Ishikawa (cell line): ENCODE results near the gene LRRC72.

Experiments
- CREB1 ChIP-seq: IDR thresholded peaks from 2 replicates; pipeline ENCODE4 v1.6.1; 2012; ENCODE audit warnings: low read depth
- EGR1 ChIP-seq: IDR thresholded peaks from 2 replicates; pipeline ENCODE4 v1.6.1; 2012
- EP300 ChIP-seq: IDR thresholded peaks from 2 replicates; pipeline ENCODE4 v1.6.1; 2012; ENCODE audit warnings: borderline replicate concordance
- NFIC ChIP-seq: IDR thresholded peaks from 2 replicates; pipeline ENCODE4 v1.6.1; 2012
- RAD21 ChIP-seq: IDR thresholded peaks from 2 replicates; pipeline ENCODE4 v1.6.1; 2012; ENCODE audit warnings: low read depth
- TAF1 ChIP-seq: IDR thresholded peaks from 2 replicates; pipeline ENCODE4 v1.6.1; 2012; ENCODE audit warnings: low read depth, mild to moderate bottlenecking
- TCF12 ChIP-seq: IDR thresholded peaks from 2 replicates; pipeline ENCODE4 v1.6.1; 2012; ENCODE audit warnings: low read depth
- ZBTB7A ChIP-seq: IDR thresholded peaks from 2 replicates; pipeline ENCODE4 v1.6.1; 2012; ENCODE audit warnings: low read depth
- TF ChIP-seq, protein P1 (sequence below): IDR thresholded peaks from 2 replicates; pipeline ENCODE4 v1.6.1; 2012; ENCODE audit warnings: low read depth, mild to moderate bottlenecking
- TF ChIP-seq, protein P2 (sequence below): IDR thresholded peaks from 2 replicates; pipeline ENCODE4 v1.6.1; 2012
- TF ChIP-seq, protein P3 (sequence below): IDR thresholded peaks from 2 replicates; pipeline ENCODE4 v1.6.1; 2012

DNA sequence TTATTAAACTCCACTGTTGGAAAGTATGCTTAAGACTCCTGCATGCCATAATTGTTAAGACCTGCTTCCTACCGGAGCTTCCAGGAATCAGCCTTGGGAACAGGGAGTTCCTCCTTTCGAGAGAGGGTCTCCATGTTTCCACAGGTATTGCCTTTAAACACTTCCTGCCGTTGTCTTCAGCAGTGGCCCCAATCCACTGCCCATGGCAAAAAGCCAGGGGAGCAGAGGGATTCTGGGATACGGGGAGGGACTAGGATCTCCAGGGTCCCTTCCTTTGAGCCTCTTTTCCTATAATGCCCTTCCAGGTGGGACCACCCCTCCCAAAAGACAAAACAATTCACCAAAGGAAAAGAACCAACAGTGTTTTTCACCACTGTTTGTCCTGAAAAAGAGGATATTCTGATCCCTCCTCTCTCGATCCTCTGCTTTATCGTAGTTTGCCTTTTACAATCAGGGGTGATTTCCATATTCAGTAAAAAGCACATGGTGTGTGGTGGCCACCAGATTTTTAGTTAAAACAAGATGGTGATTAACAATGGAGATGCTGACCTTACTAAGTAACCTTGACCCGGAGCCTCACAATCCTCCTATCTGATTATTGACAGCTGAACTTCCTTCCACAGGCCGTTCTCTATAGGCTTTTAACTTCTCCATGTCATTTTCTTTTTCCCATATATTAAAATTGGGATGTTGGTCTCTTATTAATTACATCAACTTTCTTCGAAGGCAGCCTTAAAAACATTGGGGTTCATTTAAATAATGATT lies 36.0 kb downstream of the LRRC72 start:
- TF ChIP-seq RAD21 (no peak), CREB1 (no peak), EP300 (no peak), TCF12 (no peak), ZBTB7A (no peak), EGR1 (no peak), TAF1 (no peak), NFIC (no peak)
- TF ChIP-seq, protein P1, sequence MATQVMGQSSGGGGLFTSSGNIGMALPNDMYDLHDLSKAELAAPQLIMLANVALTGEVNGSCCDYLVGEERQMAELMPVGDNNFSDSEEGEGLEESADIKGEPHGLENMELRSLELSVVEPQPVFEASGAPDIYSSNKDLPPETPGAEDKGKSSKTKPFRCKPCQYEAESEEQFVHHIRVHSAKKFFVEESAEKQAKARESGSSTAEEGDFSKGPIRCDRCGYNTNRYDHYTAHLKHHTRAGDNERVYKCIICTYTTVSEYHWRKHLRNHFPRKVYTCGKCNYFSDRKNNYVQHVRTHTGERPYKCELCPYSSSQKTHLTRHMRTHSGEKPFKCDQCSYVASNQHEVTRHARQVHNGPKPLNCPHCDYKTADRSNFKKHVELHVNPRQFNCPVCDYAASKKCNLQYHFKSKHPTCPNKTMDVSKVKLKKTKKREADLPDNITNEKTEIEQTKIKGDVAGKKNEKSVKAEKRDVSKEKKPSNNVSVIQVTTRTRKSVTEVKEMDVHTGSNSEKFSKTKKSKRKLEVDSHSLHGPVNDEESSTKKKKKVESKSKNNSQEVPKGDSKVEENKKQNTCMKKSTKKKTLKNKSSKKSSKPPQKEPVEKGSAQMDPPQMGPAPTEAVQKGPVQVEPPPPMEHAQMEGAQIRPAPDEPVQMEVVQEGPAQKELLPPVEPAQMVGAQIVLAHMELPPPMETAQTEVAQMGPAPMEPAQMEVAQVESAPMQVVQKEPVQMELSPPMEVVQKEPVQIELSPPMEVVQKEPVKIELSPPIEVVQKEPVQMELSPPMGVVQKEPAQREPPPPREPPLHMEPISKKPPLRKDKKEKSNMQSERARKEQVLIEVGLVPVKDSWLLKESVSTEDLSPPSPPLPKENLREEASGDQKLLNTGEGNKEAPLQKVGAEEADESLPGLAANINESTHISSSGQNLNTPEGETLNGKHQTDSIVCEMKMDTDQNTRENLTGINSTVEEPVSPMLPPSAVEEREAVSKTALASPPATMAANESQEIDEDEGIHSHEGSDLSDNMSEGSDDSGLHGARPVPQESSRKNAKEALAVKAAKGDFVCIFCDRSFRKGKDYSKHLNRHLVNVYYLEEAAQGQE = no peak
- TF ChIP-seq, protein P2, sequence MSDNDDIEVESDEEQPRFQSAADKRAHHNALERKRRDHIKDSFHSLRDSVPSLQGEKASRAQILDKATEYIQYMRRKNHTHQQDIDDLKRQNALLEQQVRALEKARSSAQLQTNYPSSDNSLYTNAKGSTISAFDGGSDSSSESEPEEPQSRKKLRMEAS = no peak
- TF ChIP-seq, protein P3, sequence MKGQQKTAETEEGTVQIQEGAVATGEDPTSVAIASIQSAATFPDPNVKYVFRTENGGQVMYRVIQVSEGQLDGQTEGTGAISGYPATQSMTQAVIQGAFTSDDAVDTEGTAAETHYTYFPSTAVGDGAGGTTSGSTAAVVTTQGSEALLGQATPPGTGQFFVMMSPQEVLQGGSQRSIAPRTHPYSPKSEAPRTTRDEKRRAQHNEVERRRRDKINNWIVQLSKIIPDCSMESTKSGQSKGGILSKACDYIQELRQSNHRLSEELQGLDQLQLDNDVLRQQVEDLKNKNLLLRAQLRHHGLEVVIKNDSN = no peak
